GM12878 (cell line): Measurements from ENCODE around the gene GRIN2D.

Source experiments
- CTCF ChIP-seq, 3 experiments: IDR thresholded peaks in 2 of 3; conservative IDR thresholded peaks in 1 of 3; 2 replicates each; pipeline ENCODE4 v1.5.1; 2011; ENCODE audit warnings: low read depth in 3 of 3, low read length in 3 of 3, mild to moderate bottlenecking in 3 of 3, control low read depth in 2 of 3, moderate library complexity in 2 of 3, inconsistent platforms in 1 of 3, mixed read lengths in 1 of 3; ENCODE audit not compliant: control insufficient read depth in 2 of 3, insufficient read depth in 1 of 3; ENCODE audit errors: extremely low read depth in 1 of 3
- EZH2 ChIP-seq: IDR thresholded peaks from 2 replicates; pipeline ENCODE4 v1.6.1; 2012; ENCODE audit warnings: low read depth, mild to moderate bottlenecking, control low read depth, inconsistent platforms, low read length, borderline replicate concordance; ENCODE audit not compliant: control insufficient read depth
- FOS ChIP-seq: IDR thresholded peaks from 3 replicates; pipeline ENCODE4 v1.6.1; 2011; ENCODE audit warnings: borderline replicate concordance; ENCODE audit not compliant: insufficient read length; ENCODE audit errors: extremely low read depth
- KDM1A ChIP-seq: fragments of 200-600 bp; sonication (generic); IDR thresholded peaks from 2 replicates; pipeline ENCODE4 v1.6.1; 2016; ENCODE audit warnings: borderline replicate concordance
- POLR2A ChIP-seq: IDR thresholded peaks from 2 replicates; pipeline ENCODE4 v1.6.1; 2011; ENCODE audit warnings: low read depth, mild to moderate bottlenecking, low read length
- POLR2AphosphoS5 ChIP-seq: IDR thresholded peaks from 2 replicates; pipeline ENCODE4 v1.6.1; 2011; ENCODE audit warnings: mild to moderate bottlenecking, low read length, inconsistent platforms
- PRDM15 ChIP-seq: fragments of 450-650 bp; formaldehyde crosslinking; IDR thresholded peaks from 2 replicates; pipeline ENCODE4 v1.4.0; 2020; ENCODE audit warnings: mild to moderate bottlenecking, moderate library complexity
- ZNF24 ChIP-seq: fragments of 450-650 bp; IDR thresholded peaks from 2 replicates; pipeline ENCODE4 v1.6.1; 2017; ENCODE audit warnings: antibody characterized with exemption, mild to moderate bottlenecking

- TF ChIP-seq CTCF (IDR thresholded peaks at IDR 0.05 in 2 of 3, conservative IDR thresholded peaks at IDR 0.05 in 1 of 3; ENCODE audit: control insufficient read depth in 2 of 3, extremely low read depth in 1 of 3, insufficient read depth in 1 of 3, low read depth in 3 of 3, low read length in 3 of 3), result no peak
- TF ChIP-seq POLR2AphosphoS5, result no peak
- TF ChIP-seq KDM1A, result no peak
- TF ChIP-seq ZNF24, result no peak
- no peak for TF ChIP-seq POLR2A
- TF ChIP-seq PRDM15 (CRISPR knock-in tag), result no peak
- no peak for TF ChIP-seq FOS
- no peak for TF ChIP-seq EZH2
These were observed 45.4 kb upstream of the GRIN2D start for GRCh38 chr19:48348045-48348444.
